ENCODE data around the gene KIF19. TPM values are rescaled to one million over a fixed set of nuclear protein-coding genes. Genes with fewer than 3 reads are reported as not detected.
"Not testable (repeated sequence)": the region's sequence is repeated elsewhere in the genome, so short reads cannot be mapped to it uniquely, and the experiment has no call there.

The KIF19 gene
- total RNA-seq, 4 donors from 2014 or later, result 0.41 to 1.8 (median 0.62) TPM; not detected in 1

- intact Hi-C loops (cut with DNase I; ENCODE audit: low total_unique reads), result no loop called here
- Histone ChIP-seq H3K4me3 (no peak overlapping the region), H3K36me3 (no peaks in the 10 kb centered on the region), H3K27ac (no peak overlapping the region), H3K27me3 (peaks cover 0 to 13% (median 6%) of the 10 kb centered on the region in 3 donors), H3K9me3 (no peaks in the 10 kb centered on the region), H3K4me1 (peaks cover 0 to 2% of the 10 kb centered on the region in 2 donors)
- ATAC-seq (no peak), DNase-seq (no peak)
- TF ChIP-seq CTCF (IDR thresholded peaks at IDR 0.05 in 4 of 5, conservative IDR thresholded peaks at IDR 0.05 in 1 of 5) (no peak), POLR2A (IDR thresholded peaks at IDR 0.05) (no peak)
- in situ Hi-C loops (cut with MboI; ENCODE audit: low sequenced_read_pairs in 4 of 4), result no loop called here
Measured at GRCh38 chr17:74281799-74282198, 44.2 kb upstream of the KIF19 start.

- in situ Hi-C loops (cut with MboI; ENCODE audit: low sequenced_read_pairs in 4 of 4); H3K27ac ChIP-seq; intact Hi-C loops (cut with DNase I; ENCODE audit: low total_unique reads); H3K4me1 ChIP-seq; DNase-seq; H3K36me3 ChIP-seq; H3K4me3 ChIP-seq; ATAC-seq; H3K9me3 ChIP-seq: not testable (repeated sequence)
- peaks cover 0 to 13% (median 6%) of the 10 kb centered on the region in 3 donors for H3K27me3 ChIP-seq
Measured at GRCh38 chr17:74282274-74282586, 43.8 kb upstream of the KIF19 start.

- in situ Hi-C loops (cut with MboI; ENCODE audit: low sequenced_read_pairs in 4 of 4), result no loop called here
- no peak overlapping the region for H3K27ac ChIP-seq
- no peak for TF ChIP-seq CTCF (IDR thresholded peaks at IDR 0.05 in 4 of 5, conservative IDR thresholded peaks at IDR 0.05 in 1 of 5)
- no peak for TF ChIP-seq POLR2A (IDR thresholded peaks at IDR 0.05)
Measured at GRCh38 chr17:74282587-74283370, 43.2 kb upstream of the KIF19 start.

GRCh38 chr17:74283371-74283673 lies 42.7 kb upstream of the KIF19 start:
- Histone ChIP-seq H3K27me3 (peaks cover 0 to 13% (median 6%) of the 10 kb centered on the region in 3 donors), H3K27ac (no peak overlapping the region), H3K4me1 (no peaks in the 10 kb centered on the region), H3K4me3 (no peak overlapping the region), H3K36me3 (no peaks in the 10 kb centered on the region), H3K9me3 (no peaks in the 10 kb centered on the region)
- intact Hi-C loops (cut with DNase I; ENCODE audit: low total_unique reads), result no loop called here
- DNase-seq (no peak), ATAC-seq (no peak)
- TF ChIP-seq POLR2A (IDR thresholded peaks at IDR 0.05) (no peak), CTCF (IDR thresholded peaks at IDR 0.05 in 4 of 5, conservative IDR thresholded peaks at IDR 0.05 in 1 of 5) (no peak)
- in situ Hi-C loops (cut with MboI; ENCODE audit: low sequenced_read_pairs in 4 of 4), result no loop called here

More at GRCh38 chr17:74282587-74283370, 43.2 kb upstream of the KIF19 start:
- ATAC-seq (no peak), DNase-seq (no peak)
- intact Hi-C loops (cut with DNase I; ENCODE audit: low total_unique reads), result no loop called here
- Histone ChIP-seq H3K9me3 (no peaks in the 10 kb centered on the region), H3K4me3 (no peak overlapping the region), H3K27me3 (peaks cover 0 to 13% (median 6%) of the 10 kb centered on the region in 3 donors), H3K36me3 (no peaks in the 10 kb centered on the region), H3K4me1 (no peaks in the 10 kb centered on the region)

- no peaks in the 10 kb centered on the region for H3K4me1 ChIP-seq
- H3K36me3 ChIP-seq, result no peaks in the 10 kb centered on the region
- intact Hi-C loops (cut with DNase I; ENCODE audit: low total_unique reads), result no loop called here
- H3K27me3 ChIP-seq, result peaks cover 0 to 13% (median 6%) of the 10 kb centered on the region in 3 donors
- no peaks in the 10 kb centered on the region for H3K9me3 ChIP-seq
- TF ChIP-seq POLR2A (IDR thresholded peaks at IDR 0.05) (no peak), CTCF (IDR thresholded peaks at IDR 0.05 in 4 of 5, conservative IDR thresholded peaks at IDR 0.05 in 1 of 5) (no peak)
- DNase-seq (no peak), ATAC-seq (no peak)
- in situ Hi-C loops (cut with MboI; ENCODE audit: low sequenced_read_pairs in 4 of 4), result no loop called here
- no peak overlapping the region for H3K4me3 ChIP-seq
- no peak overlapping the region for H3K27ac ChIP-seq
Measured at GRCh38 chr17:74287031-74287602, 38.9 kb upstream of the KIF19 start.
